Heart left ventricle (tissue), 13 donors: ENCODE data around the gene OSBPL10.

Source experiments
- CTCF ChIP-seq, 12 donors: fragments of 200-600 bp; sonication (generic) in 4 of 12; IDR thresholded peaks; one replicate each; pipeline versions ENCODE4 v1.5.0 to v1.8.0; 2018 to 2022; ENCODE audit warnings: antibody characterized with exemption in 12 of 12, mild to moderate bottlenecking in 5 of 12
- POLR2A ChIP-seq, 2 donors: fragments of 450-650 bp; IDR thresholded peaks; one replicate each; pipeline ENCODE4 v1.6.1; 2017; ENCODE audit warnings: antibody characterized with exemption in 2 of 2, mild to moderate bottlenecking in 2 of 2, moderate library complexity in 2 of 2
- donor health status: ischemic (EF 13 %, LVEDD 7.1; RV severe dilation, severe dysfunction).
- donor health status: DM: no; HTN: yes; CAD: no.
- donor health status: DM: no; HTN: no; CAD: no.
- donor health status: ischemic (EF 25% LVEDD 6.9; RV normal size, moderate dysfunction).
- donor health status: ischemic (EF 25% LVEDD 5.7; RV mildly dilated, moderate dysfunction).
- donor health status: ischemic (EF 35%, LVEDD 5.7; RV mildly dilated, moderate dysfunction).
- donor health status: nonischemic (EF 11% LVEDD 7.7; RV severe dilation, severe dysfunction).
- donor health status: DM: yes; HTN: yes; CAD: no.
- donor health status: PGD.
- donor health status: ischemic (EF 29% LVEDD 5.4; RV normal size, mild dysfunction).
- donor health status: nonischemic (EF 23%, LVEDD 6.1; RV moderate dilation, normal function).

- TF ChIP-seq CTCF (IDR thresholded peaks at IDR 0.05) (no peak), POLR2A (IDR thresholded peaks at IDR 0.05) (no peak)
These were observed 84.2 kb downstream of the OSBPL10 start for GRCh38 chr3:31896648-31897433.
